ENCODE results near the gene PPP1R18. TPM values are rescaled to one million over a fixed set of nuclear protein-coding genes. Genes with fewer than 3 reads are reported as not detected.

Gene PPP1R18
- total RNA-seq, 2 experiments from 2014 or later, result 30.9 to 31.6 TPM

- ATAC-seq (ENCODE audit: poor library complexity), result no peak
Measured at GRCh38 chr6:30681766-30682142, 4.7 kb downstream of the PPP1R18 start.

DNA sequence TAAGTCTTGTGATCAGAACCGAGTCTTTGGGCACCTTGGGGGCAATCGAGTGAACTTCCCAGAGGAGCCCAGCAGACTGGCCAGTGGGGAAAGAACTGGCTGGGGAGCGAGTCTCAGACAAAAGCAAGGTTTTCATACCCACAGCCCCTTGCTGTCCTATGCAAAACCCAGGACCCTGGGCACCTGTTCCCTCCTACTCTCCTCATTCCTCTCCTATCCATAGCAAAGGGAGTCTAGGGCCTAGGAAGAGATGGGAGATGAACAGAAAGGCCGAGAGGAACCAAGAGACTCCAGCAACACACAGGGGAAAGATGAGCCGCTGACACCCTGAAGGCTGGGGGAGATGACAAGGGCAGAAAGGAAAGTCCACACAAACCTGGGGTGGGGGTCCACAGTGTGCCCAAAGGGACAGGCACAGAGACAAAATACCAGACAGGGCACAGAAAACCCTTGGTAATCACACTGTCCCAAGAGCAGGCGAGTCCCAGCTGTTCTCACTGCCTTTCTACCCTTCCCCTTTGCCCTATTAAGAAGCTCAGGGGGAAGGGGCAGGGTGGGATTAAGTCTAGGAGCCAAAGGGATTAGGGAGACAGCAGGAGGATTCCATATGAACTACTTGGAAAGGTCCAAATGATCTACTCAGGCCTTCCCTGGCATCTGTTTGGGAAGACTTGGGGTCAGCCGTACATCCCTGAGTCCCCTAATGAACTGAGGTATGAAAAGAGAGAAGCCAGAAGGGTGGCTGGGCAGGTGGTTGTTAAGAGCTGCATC, 6.5 kb downstream of the PPP1R18 start:
- H3K27ac ChIP-seq (ENCODE audit: low read depth in 1 of 2, low read length in 2 of 2), result peak overlapping the region; percentile 41 to 98
- ATAC-seq (ENCODE audit: poor library complexity) (no peak), DNase-seq (peak in 1 of 14 experiments; percentile 7)
- TF ChIP-seq CTCF (IDR thresholded peaks at IDR 0.05), result no peak
- Mint-ChIP-seq H3K9me3 (no peaks in the 10 kb centered on the region), H3K36me3 (ENCODE audit: low read depth) (peaks cover 81% of the 10 kb centered on the region), H3K4me1 (ENCODE audit: low read depth) (peaks cover 49% of the 10 kb centered on the region), H3K27ac (peak overlapping the region; percentile 94), H3K27me3 (no peaks in the 10 kb centered on the region), H3K4me3 (peak overlapping the region; percentile 98)
- peaks cover 55% of the 10 kb centered on the region for H3K36me3 ChIP-seq (ENCODE audit: insufficient read depth, low read length)
- H3K4me3 ChIP-seq (ENCODE audit: low read length), result peak overlapping the region; percentile 99
- H3K9me3 ChIP-seq (ENCODE audit: control insufficient read depth in 1 of 2, insufficient read depth in 1 of 2, low read length in 2 of 2), result no peaks in the 10 kb centered on the region
- intact Hi-C loops (cut with DNase I, micrococcal nuclease), result loop anchor here (1.0 to 5.0 kb wide), 6 partner anchors 42 to 407 kb away; no protein-coding TSS in a partner anchor
- peaks cover 49% of the 10 kb centered on the region for H3K4me1 ChIP-seq (ENCODE audit: insufficient read depth, low read length)
- ChIA-PET POLR2A (interaction anchor here (1.0 to 8.1 kb wide), 10 partner anchors 11 to 122 kb away, joined by 3 to 381 read pairs (median 4); partner anchors contain the start of genes MDC1, NRM and TUBB), CTCF (interaction anchor here (0.7 to 15.4 kb wide), 10 partner anchors 10 to 224 kb away, joined by 3 to 526 read pairs (median 8); partner anchors contain the start of genes ATAT1, MDC1, NRM and TUBB)
- no peaks in the 10 kb centered on the region for H3K27me3 ChIP-seq (ENCODE audit: control insufficient read depth in 1 of 2, insufficient read depth in 2 of 2, low read length in 2 of 2)

More at GRCh38 chr6:30681766-30682142, 4.7 kb downstream of the PPP1R18 start:
- Mint-ChIP-seq H3K27ac (peak overlapping the region; percentile 94), H3K27me3 (no peaks in the 10 kb centered on the region), H3K36me3 (ENCODE audit: low read depth) (peaks cover 84% of the 10 kb centered on the region), H3K4me3 (peak overlapping the region; percentile 98), H3K4me1 (ENCODE audit: low read depth) (peaks cover 47% of the 10 kb centered on the region), H3K9me3 (no peaks in the 10 kb centered on the region)
- Histone ChIP-seq H3K27ac (ENCODE audit: low read depth in 1 of 2, low read length in 2 of 2) (peak overlapping the region; percentile 71 to 98), H3K4me3 (ENCODE audit: low read length) (peak overlapping the region; percentile 99), H3K27me3 (ENCODE audit: control insufficient read depth in 1 of 2, insufficient read depth in 2 of 2, low read length in 2 of 2) (no peaks in the 10 kb centered on the region), H3K36me3 (ENCODE audit: insufficient read depth, low read length) (peaks cover 43% of the 10 kb centered on the region), H3K9me3 (ENCODE audit: control insufficient read depth in 1 of 2, insufficient read depth in 1 of 2, low read length in 2 of 2) (no peaks in the 10 kb centered on the region), H3K4me1 (ENCODE audit: insufficient read depth, low read length) (peaks cover 49% of the 10 kb centered on the region)
- peak in 2 of 14 experiments; percentile 16 to 30 for DNase-seq
- CTCF ChIA-PET, result interaction anchor here (0.6 to 15.4 kb wide), 7 partner anchors 9 to 202 kb away, joined by 3 to 526 read pairs (median 4); partner anchors contain the start of genes ATAT1, DDR1, DHX16 and MDC1
- intact Hi-C loops (cut with DNase I, micrococcal nuclease), result loop anchor here in 1 of 2 experiments (1.0 to 5.0 kb wide), 2 partner anchors 40 to 406 kb away; no protein-coding TSS in a partner anchor
- TF ChIP-seq CTCF (IDR thresholded peaks at IDR 0.05), result no peak
- POLR2A ChIA-PET, result interaction anchor here (0.6 to 8.1 kb wide), 12 partner anchors 9 to 626 kb away, joined by 3 to 381 read pairs (median 4); partner anchors contain the start of genes MDC1, MRPS18B, NRM and PPP1R10

DNA sequence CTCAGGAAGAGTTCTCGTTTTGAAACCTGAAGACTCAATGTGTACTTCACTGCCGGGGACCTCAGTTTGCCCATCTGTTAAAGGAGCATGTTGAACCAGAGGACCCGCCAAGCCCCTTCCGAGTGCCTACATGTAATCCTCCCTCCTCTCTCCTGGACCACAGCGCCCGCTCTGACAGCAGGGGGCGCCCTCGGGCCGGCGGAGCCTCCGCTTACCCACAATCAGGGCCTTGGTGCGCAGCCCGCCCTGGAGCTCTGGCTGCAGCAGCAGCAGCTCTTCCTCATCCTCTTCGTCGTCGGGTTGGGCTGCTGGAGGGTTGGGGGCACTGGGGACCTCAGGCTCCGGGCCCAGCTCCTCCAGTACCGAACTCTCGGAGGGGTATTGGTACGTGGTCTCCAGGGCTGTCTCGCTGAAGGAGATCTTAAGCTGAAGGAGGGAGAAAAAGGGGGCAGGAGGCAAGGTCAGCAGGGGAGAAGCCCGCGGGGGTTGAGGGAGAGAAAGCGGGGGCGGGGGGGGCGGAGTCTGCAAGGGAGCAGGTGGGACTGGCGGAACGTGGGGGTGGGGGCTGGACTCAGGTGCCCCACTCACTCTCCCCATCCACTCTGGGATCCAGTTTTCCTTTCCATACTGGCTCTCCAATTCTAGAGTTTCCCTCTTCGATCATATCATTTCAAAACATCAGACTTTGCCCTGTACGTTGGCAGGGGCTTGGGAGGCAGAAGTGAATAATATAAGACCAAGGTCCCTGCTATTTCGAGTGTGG, 7.3 kb downstream of the PPP1R18 start:
- intact Hi-C loops (cut with DNase I, micrococcal nuclease), result loop anchor here (1.0 to 5.0 kb wide), 5 partner anchors 43 to 198 kb away; no protein-coding TSS in a partner anchor
- DNase-seq (peak; percentile 84 to 96 (median 94)), ATAC-seq (ENCODE audit: poor library complexity) (peak; percentile 41)
- no peaks in the 10 kb centered on the region for H3K27me3 Mint-ChIP-seq
- Histone ChIP-seq H3K9me3 (ENCODE audit: control insufficient read depth in 1 of 2, insufficient read depth in 1 of 2, low read length in 2 of 2) (no peaks in the 10 kb centered on the region), H3K27me3 (ENCODE audit: control insufficient read depth in 1 of 2, insufficient read depth in 2 of 2, low read length in 2 of 2) (no peaks in the 10 kb centered on the region), H3K36me3 (ENCODE audit: insufficient read depth, low read length) (peaks cover 55% of the 10 kb centered on the region), H3K27ac (ENCODE audit: low read depth in 1 of 2, low read length in 2 of 2) (peak overlapping the region; percentile 41 to 98), H3K4me1 (ENCODE audit: insufficient read depth, low read length) (peaks cover 49% of the 10 kb centered on the region), H3K4me3 (ENCODE audit: low read length) (peak overlapping the region; percentile 99)
- peak overlapping the region; percentile 94 for H3K27ac Mint-ChIP-seq
- ChIA-PET CTCF (interaction anchor here (0.5 to 15.4 kb wide), 33 partner anchors 9 to 408 kb away, joined by 3 to 526 read pairs (median 4); partner anchors contain the start of genes ABCF1, ATAT1, C6orf136 and FLOT1), POLR2A (interaction anchor here (0.5 to 8.1 kb wide), 21 partner anchors 9 to 228 kb away, joined by 3 to 381 read pairs (median 4); partner anchors contain the start of genes ABCF1, MDC1, MRPS18B and NRM)
- peak; percentile 91 for TF ChIP-seq CTCF (IDR thresholded peaks at IDR 0.05)
- peaks cover 73% of the 10 kb centered on the region for H3K36me3 Mint-ChIP-seq (ENCODE audit: low read depth)
- H3K4me1 Mint-ChIP-seq (ENCODE audit: low read depth), result peaks cover 47% of the 10 kb centered on the region
- no peaks in the 10 kb centered on the region for H3K9me3 Mint-ChIP-seq
- peak overlapping the region; percentile 98 for H3K4me3 Mint-ChIP-seq
